HepG2 (cell line): ENCODE data around the gene FRMD4B.
"Not testable (repeated sequence)": the region's sequence is repeated elsewhere in the genome, so short reads cannot be mapped to it uniquely, and the experiment has no call there.

Source experiments
- CEBPB ChIP-seq: IDR thresholded peaks from 2 replicates; pipeline ENCODE4 v1.6.1; 2011; ENCODE audit warnings: low read depth, low read length, improper control_type of control experiment, borderline replicate concordance
- CTCF ChIP-seq: sonication (generic); formaldehyde crosslinking; IDR thresholded peaks from 2 replicates; pipeline ENCODE4 v1.5.0; 2020; ENCODE audit warnings: mild to moderate bottlenecking, missing genetic modification reagents, moderate library complexity
- POLR2AphosphoS5 ChIP-seq: IDR thresholded peaks from 2 replicates; pipeline ENCODE4 v1.6.1; 2012; ENCODE audit warnings: low read depth, low read length
- ZNF24 ChIP-seq: fragments of 450-650 bp; IDR thresholded peaks from 2 replicates; pipeline ENCODE4 v1.6.1; 2017; ENCODE audit warnings: antibody characterized with exemption, mild to moderate bottlenecking
- ZNF556 ChIP-seq: sonication (generic); formaldehyde crosslinking; IDR thresholded peaks from 2 replicates; pipeline ENCODE4 v1.4.0; 2020; ENCODE audit warnings: mild to moderate bottlenecking, missing genetic modification reagents, borderline replicate concordance

- not testable (repeated sequence) for TF ChIP-seq ZNF24, CTCF, ZNF556, POLR2AphosphoS5
- TF ChIP-seq CEBPB: peak; percentile 76
Measured at GRCh38 chr3:69277403-69277802, 108.5 kb downstream of the FRMD4B start.
